Glutamatergic neuron (in vitro differentiated cells): ENCODE data around the gene AEN. TPM values are rescaled to one million over a fixed set of nuclear protein-coding genes. Genes with fewer than 3 reads are reported as not detected.

ENCODE experiments used
- DNase-seq: peaks from one replicate; pipeline ENCODE4 v3.0.0; 2022
- H3K27ac Mint-ChIP-seq: one replicate; pipeline ENCODE4 v1.8.0; 2020; ENCODE audit warnings: mild to moderate bottlenecking, mixed read lengths, inconsistent platforms; ENCODE audit not compliant: unreplicated experiment
- H3K27me3 Mint-ChIP-seq: one replicate; pipeline ENCODE4 v1.8.0; 2020; ENCODE audit warnings: mild to moderate bottlenecking, moderate library complexity, mixed read lengths, inconsistent platforms; ENCODE audit not compliant: unreplicated experiment
- H3K36me3 Mint-ChIP-seq: one replicate; pipeline ENCODE4 v1.8.0; 2020; ENCODE audit warnings: mild to moderate bottlenecking, mixed read lengths, inconsistent platforms; ENCODE audit not compliant: unreplicated experiment
- H3K4me1 Mint-ChIP-seq: one replicate; pipeline ENCODE4 v1.8.0; 2020; ENCODE audit warnings: mild to moderate bottlenecking, low read depth, mixed read lengths, inconsistent platforms; ENCODE audit not compliant: unreplicated experiment
- H3K4me3 Mint-ChIP-seq: one replicate; pipeline ENCODE4 v1.8.0; 2020; ENCODE audit warnings: mild to moderate bottlenecking, mixed read lengths, inconsistent platforms; ENCODE audit not compliant: unreplicated experiment
- H3K9me3 Mint-ChIP-seq: one replicate; pipeline ENCODE4 v1.8.0; 2020; ENCODE audit warnings: mild to moderate bottlenecking, moderate library complexity, mixed read lengths, inconsistent platforms; ENCODE audit not compliant: unreplicated experiment
- CTCF ChIP-seq: fragments of 200-600 bp; sonication (generic); IDR thresholded peaks from one replicate; pipeline ENCODE4 v1.5.0; 2021; ENCODE audit not compliant: partially characterized antibody, unreplicated experiment
- total RNA-seq: library from RNA; stranded (reverse); fragmentation: NEBNext Ultra II Directional; extraction: Animal tissue kit (Norgen Biotek cat#: 25700); gene quantifications from one replicate; pipeline ENCODE4 v1.2.1, GENCODE V29; 2021; ENCODE audit not compliant: unreplicated experiment

Gene AEN
- total RNA-seq, 1 donor from 2014 or later = 15.4 TPM

DNA sequence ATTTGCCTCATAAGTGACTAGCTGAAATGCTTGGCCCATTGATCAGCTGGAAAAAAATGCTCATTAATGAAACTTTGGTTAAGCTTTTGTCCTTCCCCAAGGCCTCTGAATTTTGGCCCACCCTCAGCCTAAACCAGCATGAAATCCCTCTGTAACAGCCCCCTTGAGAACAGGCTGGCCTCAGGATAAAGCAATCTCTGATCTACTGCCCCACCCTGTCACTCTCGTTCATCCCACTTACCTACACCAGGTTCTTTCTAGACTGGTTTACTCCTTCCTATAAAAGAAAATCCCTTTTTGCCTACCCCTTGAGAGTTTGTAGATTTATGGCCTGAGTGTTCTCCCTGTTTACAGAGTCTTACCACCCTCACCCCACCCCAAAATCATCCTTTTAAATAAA lies 3.4 kb upstream of the AEN start:
- H3K36me3 Mint-ChIP-seq = no peaks in the 10 kb centered on the region
- peaks cover 16% of the 10 kb centered on the region for H3K4me1 Mint-ChIP-seq
- TF ChIP-seq CTCF = no peak
- H3K4me3 Mint-ChIP-seq = no peak overlapping the region
- H3K27me3 Mint-ChIP-seq = no peaks in the 10 kb centered on the region
- H3K27ac Mint-ChIP-seq = no peak overlapping the region
- DNase-seq = no peak
- peaks cover 4% of the 10 kb centered on the region for H3K9me3 Mint-ChIP-seq

GRCh38 chr15:88618686-88619085 lies 2.5 kb upstream of the AEN start:
- Mint-ChIP-seq H3K4me3 (no peak overlapping the region), H3K36me3 (no peaks in the 10 kb centered on the region), H3K27me3 (no peaks in the 10 kb centered on the region), H3K27ac (no peak overlapping the region), H3K4me1 (peaks cover 16% of the 10 kb centered on the region), H3K9me3 (no peaks in the 10 kb centered on the region)
- TF ChIP-seq CTCF = no peak
- DNase-seq = no peak

DNA sequence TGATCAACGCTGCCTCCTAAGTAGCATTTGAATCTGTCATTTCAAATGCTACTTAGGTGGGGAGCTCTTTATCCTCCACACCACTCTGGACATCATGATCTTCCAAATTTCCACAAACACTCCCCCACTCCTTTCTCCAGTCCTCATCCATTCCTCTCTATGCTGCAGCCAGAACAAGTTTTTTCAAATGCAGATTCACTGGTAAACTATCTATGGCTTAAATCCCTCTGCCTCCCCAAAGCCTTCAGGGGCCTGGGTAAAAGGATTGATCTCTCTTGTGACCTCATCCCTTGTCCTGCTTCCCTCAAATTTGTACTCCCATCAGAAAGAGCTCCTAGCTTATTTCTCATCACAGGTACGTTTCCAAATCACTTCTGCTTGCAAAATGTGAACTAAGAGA lies 1.3 kb upstream of the AEN start:
- Mint-ChIP-seq H3K9me3 (no peaks in the 10 kb centered on the region), H3K4me3 (peak overlapping the region; percentile 30), H3K4me1 (peaks cover 11% of the 10 kb centered on the region), H3K27ac (no peak overlapping the region), H3K36me3 (no peaks in the 10 kb centered on the region), H3K27me3 (peaks cover 1% of the 10 kb centered on the region)
- TF ChIP-seq CTCF = no peak
- DNase-seq = no peak

DNA sequence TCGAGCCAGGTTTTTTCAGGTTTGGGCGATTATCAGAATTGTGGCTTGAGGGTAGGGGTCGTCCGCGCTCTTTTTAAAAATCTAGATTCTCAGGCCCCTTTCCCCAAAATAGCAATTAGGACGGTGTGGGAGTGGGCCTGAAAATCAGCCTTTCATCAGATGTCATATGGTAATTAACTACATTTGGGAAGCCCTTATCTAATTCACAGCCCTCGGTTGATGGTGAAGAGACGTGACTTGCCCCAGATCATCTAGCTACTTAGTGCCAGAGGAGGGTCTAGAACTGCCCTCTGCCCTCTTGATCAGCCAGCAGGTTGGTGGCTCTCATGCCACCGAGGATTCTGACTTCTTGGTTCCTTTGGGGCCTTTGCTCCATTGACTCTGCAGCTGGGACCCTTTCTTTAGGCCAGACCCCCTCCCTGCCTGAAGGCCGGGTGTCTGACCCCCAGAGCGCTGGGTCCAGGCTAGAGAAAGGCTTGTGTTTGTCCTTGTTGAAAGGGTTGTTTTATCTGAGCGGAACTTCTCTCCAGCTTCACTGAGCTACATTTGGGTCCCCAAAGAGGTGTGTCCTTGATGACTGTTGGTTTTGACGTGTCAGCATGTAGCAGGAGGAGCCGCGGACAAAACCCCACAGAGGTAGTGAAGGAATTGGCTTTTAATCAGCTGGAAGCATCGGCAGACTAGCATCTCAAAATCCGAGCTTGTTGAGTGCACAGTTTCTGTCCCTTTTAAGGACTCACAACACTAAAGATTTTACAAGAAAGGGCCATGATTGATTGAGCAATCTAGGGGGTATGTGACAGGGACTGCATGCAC lies 857 bp downstream of the AEN start:
- H3K27me3 Mint-ChIP-seq = peaks cover 1% of the 10 kb centered on the region
- no peaks in the 10 kb centered on the region for H3K9me3 Mint-ChIP-seq
- no peak for DNase-seq
- H3K4me1 Mint-ChIP-seq = peaks cover 11% of the 10 kb centered on the region
- peak overlapping the region; percentile 90 for H3K4me3 Mint-ChIP-seq
- TF ChIP-seq CTCF = no peak
- no peaks in the 10 kb centered on the region for H3K36me3 Mint-ChIP-seq
- peak overlapping the region; percentile 79 for H3K27ac Mint-ChIP-seq

DNA sequence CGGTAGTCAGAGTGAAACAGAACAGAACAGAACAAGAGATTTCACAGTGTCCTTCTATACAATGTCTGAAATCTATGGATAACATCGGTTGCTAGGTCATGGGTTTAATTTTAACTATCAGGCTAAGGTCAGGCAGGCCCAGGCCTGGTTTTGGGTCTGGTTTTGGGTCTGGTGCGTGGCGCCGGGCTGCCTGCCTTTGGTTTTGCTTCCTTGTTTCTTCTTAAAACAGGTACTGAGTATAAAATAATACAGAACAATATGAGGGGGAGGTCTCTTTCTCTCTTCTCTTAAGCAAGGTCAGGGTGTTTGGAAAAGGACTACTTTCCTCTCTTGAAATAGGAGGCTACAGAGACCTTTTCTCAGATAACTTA lies 1.4 kb downstream of the AEN start:
- Mint-ChIP-seq H3K4me1 (peaks cover 14% of the 10 kb centered on the region), H3K27ac (no peak overlapping the region), H3K27me3 (peaks cover 3% of the 10 kb centered on the region), H3K36me3 (peaks cover 4% of the 10 kb centered on the region), H3K4me3 (peak overlapping the region; percentile 90), H3K9me3 (no peaks in the 10 kb centered on the region)
- no peak for TF ChIP-seq CTCF
- no peak for DNase-seq
